Choroid plexus epithelial cell (primary cell): ENCODE measurements around the gene DPH6.

Experiments
- DNase-seq: peaks from one replicate; pipeline ENCODE4 v3.0.0-alpha.2; 2010; ENCODE audit warnings: low read depth
- H3K4me3 ChIP-seq: 2 replicates; pipeline ENCODE4 v1.5.1; 2011; ENCODE audit warnings: low read depth, mild to moderate bottlenecking, control low read depth, low read length, moderate library complexity
- CTCF ChIP-seq: conservative IDR thresholded peaks from 2 replicates; pipeline ENCODE4 v1.5.1; 2011; ENCODE audit warnings: low read depth, mild to moderate bottlenecking, control low read depth, inconsistent platforms, low read length, moderate library complexity

Gene DPH6

GRCh38 chr15:35481064-35481463, 64.9 kb downstream of the DPH6 start:
- no peak for DNase-seq
- TF ChIP-seq CTCF = no peak
- H3K4me3 ChIP-seq = no peak overlapping the region

- no peak for DNase-seq
- no peak for TF ChIP-seq CTCF
- H3K4me3 ChIP-seq = no peak overlapping the region
Observed at GRCh38 chr15:35479423-35479822, 66.5 kb downstream of the DPH6 start.

GRCh38 chr15:35477312-35478262, 68.4 kb downstream of the DPH6 start:
- TF ChIP-seq CTCF = no peak
- DNase-seq = no peak

GRCh38 chr15:35471024-35471423, 74.9 kb downstream of the DPH6 start:
- TF ChIP-seq CTCF = no peak
- no peak overlapping the region for H3K4me3 ChIP-seq
- DNase-seq = no peak

More at GRCh38 chr15:35477312-35478262, 68.4 kb downstream of the DPH6 start:
- no peak overlapping the region for H3K4me3 ChIP-seq

- TF ChIP-seq CTCF = no peak
- peak; percentile 26 for DNase-seq
- H3K4me3 ChIP-seq = no peak overlapping the region
Observed at GRCh38 chr15:35470441-35470840, 75.5 kb downstream of the DPH6 start.

GRCh38 chr15:35466476-35466875, 79.5 kb downstream of the DPH6 start:
- no peak overlapping the region for H3K4me3 ChIP-seq
- DNase-seq = no peak
- no peak for TF ChIP-seq CTCF

GRCh38 chr15:35465783-35466182, 80.2 kb downstream of the DPH6 start:
- no peak overlapping the region for H3K4me3 ChIP-seq
- peak; percentile 38 for DNase-seq
- TF ChIP-seq CTCF = no peak
